Measurements from ENCODE around the gene B3GAT3. TPM values are rescaled to one million over a fixed set of nuclear protein-coding genes. Genes with fewer than 3 reads are reported as not detected.
A peak's percentile ranks its signal among the peaks of the same experiment; 100 is the strongest.
"Not testable (repeated sequence)": the region's sequence is repeated elsewhere in the genome, so short reads cannot be mapped to it uniquely, and the experiment has no call there.

The B3GAT3 gene
- total and polyA plus RNA-seq, 10 of the 15 experiments (the other 5 are each of a cell fraction or from before 2014, with no cell fraction given) = 0.31 to 52.7 (median 29.8) TPM

GRCh38 chr11:62652161-62653006, 30.6 kb upstream of the B3GAT3 start:
- CTCF ChIA-PET = interaction anchor here (1.0 kb wide), 2 partner anchors 13 to 61 kb away, joined by 3 to 4 read pairs; partner anchors contain the start of genes C11orf98, CSKMT and TUT1
- FAIRE-seq (no peak), DNase-seq (ENCODE audit: low read depth, low spot score) (no peak), ATAC-seq (peak; percentile 16)
- POLR2A ChIA-PET = interaction anchor here (0.7 to 14.6 kb wide), 12 partner anchors 11 to 206 kb away, joined by 3 to 295 read pairs (median 4); partner anchors contain the start of genes B3GAT3, C11orf98, CSKMT and HNRNPUL2
- Histone ChIP-seq H3K27me3 (replicated peaks in 1 of 2; ENCODE audit: control insufficient read depth in 2 of 2, insufficient read depth in 2 of 2, low read length in 1 of 2) (no peaks in the 10 kb centered on the region), H3K4me2 (ENCODE audit: control insufficient read depth, insufficient read depth) (peak overlapping the region; percentile 83), H3K79me2 (ENCODE audit: control insufficient read depth, insufficient read depth, low read length) (peaks cover 23% of the 10 kb centered on the region), H3K9me3 (replicated peaks; ENCODE audit: control insufficient read depth, insufficient read depth, low read length) (no peaks in the 10 kb centered on the region), H4K20me1 (ENCODE audit: control insufficient read depth, insufficient read depth) (no peaks in the 10 kb centered on the region; the same call in 1 of the 2 replicates), H3K36me3 (ENCODE audit: control insufficient read depth in 2 of 2, insufficient read depth in 2 of 2, low read length in 1 of 2) (peaks cover 5 to 13% of the 10 kb centered on the region in 2 experiments; a peak in 2 of 4 replicates), H3K4me1 (ENCODE audit: control insufficient read depth, insufficient read depth, low read length) (peaks cover 6% of the 10 kb centered on the region), H2AFZ (ENCODE audit: control insufficient read depth, low read depth, low read length) (peak overlapping the region; percentile 82), H3K4me3 (peak overlapping the region; percentile 98), H3K9ac (ENCODE audit: control insufficient read depth, insufficient read depth, low read length) (peak overlapping the region; percentile 97), H3K27ac (ENCODE audit: control insufficient read depth, insufficient read depth) (peak overlapping the region; percentile 93)
- WGBS (ENCODE audit: insufficient coverage, insufficient replicate concordance, low lambda C conversion rate, missing lambda C conversion rate) = 14% methylated on average over 16 of the region's 16 CpGs
- TF ChIP-seq JUNB (IDR thresholded peaks at IDR 0.05) = no peak
- no peak for TF ChIP-seq CREM (IDR thresholded peaks at IDR 0.05; ENCODE audit: low read depth)
- TF ChIP-seq MLLT1 (IDR thresholded peaks at IDR 0.05) = 0 out of 2 replicates have a peak, but pooled peaks have one; percentile 26
- intact Hi-C loops (cut with micrococcal nuclease; ENCODE audit: unreplicated experiment) (loop anchor here (1.0 kb wide), 1 partner anchor 12 kb away; no protein-coding TSS in a partner anchor), in situ Hi-C loops (cut with MboI) (no loop called here)
- RAD21 ChIA-PET (ENCODE audit: unreplicated experiment) = interaction anchor here (1.0 to 1.4 kb wide), 3 partner anchors 12 to 60 kb away, joined by 4 to 26 read pairs (median 5); partner anchors contain the start of genes B3GAT3, C11orf98 and CSKMT
- TSS peak; percentile 85 for BruUV-seq (replicated peaks)
- SMC1A ChIA-PET (ENCODE audit: uncharacterized antibody, unreplicated experiment) = interaction anchor here (1.0 to 5.0 kb wide), 4 partner anchors 12 to 75 kb away, joined by 3 to 41 read pairs (median 4); partner anchors contain the start of genes C11orf98, CSKMT, HNRNPUL2 and TTC9C

- H3K4me1 ChIP-seq (ENCODE audit: control insufficient read depth, insufficient read depth, low read length); ATAC-seq; H2AFZ ChIP-seq (ENCODE audit: control insufficient read depth, low read depth, low read length); H4K20me1 ChIP-seq (ENCODE audit: control insufficient read depth, insufficient read depth); H3K27me3 ChIP-seq (replicated peaks in 1 of 2; ENCODE audit: control insufficient read depth in 2 of 2, insufficient read depth in 2 of 2, low read length in 1 of 2); H3K4me2 ChIP-seq (ENCODE audit: control insufficient read depth, insufficient read depth); H3K4me3 ChIP-seq; intact Hi-C loops (cut with micrococcal nuclease; ENCODE audit: unreplicated experiment); H3K9ac ChIP-seq (ENCODE audit: control insufficient read depth, insufficient read depth, low read length); DNase-seq (ENCODE audit: low read depth, low spot score); FAIRE-seq; H3K27ac ChIP-seq (ENCODE audit: control insufficient read depth, insufficient read depth); H3K9me3 ChIP-seq (replicated peaks; ENCODE audit: control insufficient read depth, insufficient read depth, low read length); BruUV-seq (replicated peaks); in situ Hi-C loops (cut with MboI): not testable (repeated sequence)
- ChIA-PET SMC1A (ENCODE audit: uncharacterized antibody, unreplicated experiment) (interaction anchor here (0.6 to 1.6 kb wide), 4 partner anchors 14 to 70 kb away, joined by 3 to 6 read pairs (median 4); partner anchors contain the start of genes C11orf98, LBHD1, TUT1 and UQCC3), CTCF (interaction anchor here (1.0 to 1.2 kb wide), 4 partner anchors 24 to 226 kb away, joined by 3 to 4 read pairs (median 4); no protein-coding TSS in a partner anchor), POLR2A (interaction anchor here (1.0 to 14.6 kb wide), 3 partner anchors 20 to 73 kb away, joined by 3 to 295 read pairs (median 4); partner anchors contain the start of genes C11orf98, CSKMT, LBHD1 and UQCC3), RAD21 (ENCODE audit: unreplicated experiment) (interaction anchor here (1.1 to 1.3 kb wide), 2 partner anchors 22 to 226 kb away, joined by 3 to 4 read pairs; partner anchors contain the start of genes LBHD1 and UQCC3)
- peaks cover 35% of the 10 kb centered on the region for H3K79me2 ChIP-seq (ENCODE audit: control insufficient read depth, insufficient read depth, low read length)
- H3K36me3 ChIP-seq (ENCODE audit: control insufficient read depth in 2 of 2, insufficient read depth in 2 of 2, low read length in 1 of 2) = peaks cover 5 to 13% of the 10 kb centered on the region in 2 experiments; a peak in 3 of 4 replicates
- WGBS (ENCODE audit: insufficient coverage, insufficient replicate concordance, low lambda C conversion rate, missing lambda C conversion rate) = 91% methylated on average over 12 of the region's 12 CpGs
Measured at GRCh38 chr11:62650283-62650682, 28.5 kb upstream of the B3GAT3 start.
